Left lung (tissue), 10 donors: ENCODE measurements around the gene ERP29. TPM values are rescaled to one million over a fixed set of nuclear protein-coding genes. Genes with fewer than 3 reads are reported as not detected.

Experiments
- ATAC-seq: fragments of 200-7000 bp; cut with Tn5 transposase; one replicate; pipeline ENCODE4 v1.9.1; 2020; ENCODE audit warnings: moderate library complexity
- DNase-seq, 4 donors: peaks; one replicate each; pipeline ENCODE4 v3.0.0-alpha.2; 2013 to 2020
- H3K27ac ChIP-seq, 2 donors: fragments of 200-600 bp; sonication (generic) in 1 of 2; one replicate each; pipeline versions ENCODE4 v1.5.0 to v1.8.0; 2020 to 2021
- H3K27me3 ChIP-seq, 2 donors: fragments of 200-600 bp; sonication (generic) in 1 of 2; one replicate each; pipeline versions ENCODE4 v1.5.0 to v1.8.0; 2020 to 2021
- H3K36me3 ChIP-seq, 2 donors: fragments of 200-600 bp; sonication (generic) in 1 of 2; one replicate each; pipeline versions ENCODE4 v1.5.0 to v1.8.0; 2020 to 2021
- H3K4me1 ChIP-seq, 2 donors: fragments of 200-600 bp; one replicate each; pipeline ENCODE4 v1.8.0; 2021
- H3K4me3 ChIP-seq, 2 donors: fragments of 200-600 bp; sonication (generic) in 1 of 2; one replicate each; pipeline versions ENCODE4 v1.5.0 to v1.8.0; 2020 to 2021; ENCODE audit warnings: mild to moderate bottlenecking in 1 of 2
- H3K9me3 ChIP-seq, 2 donors: fragments of 200-600 bp; sonication (generic) in 1 of 2; one replicate each; pipeline versions ENCODE4 v1.5.0 to v1.8.0; 2020 to 2021
- intact Hi-C, 2 donors: fragments of 100-400 bp; cut with DNase I; formaldehyde crosslinking; loops; one replicate each; pipeline versions ENCODE4 v1.11.2 to v1.14.2; 2022
- polyA plus RNA-seq, 6 donors: library from polyadenylated mRNA; unstranded; fragments of 120-200 nt; gene quantifications; one replicate each; pipeline ENCODE4 v1.2.1, GENCODE V29; 2013; ENCODE audit not compliant: insufficient read length in 6 of 6
- total RNA-seq, 2 donors: library from RNA; stranded (reverse); fragmentation: NEBNext Ultra II Directional; extraction: Animal tissue kit (Norgen Biotek cat#: 25700); gene quantifications; one replicate each; pipeline ENCODE4 v1.2.1, GENCODE V29; 2021
- TF ChIP-seq, protein P1 (sequence below), 2 donors: fragments of 200-600 bp; sonication (generic) in 1 of 2; IDR thresholded peaks; one replicate each; pipeline versions ENCODE4 v1.5.0 to v1.8.0; 2021; ENCODE audit warnings: antibody characterized with exemption in 2 of 2
- donor health status: DM: no; HTN: yes; CAD: no.
- donor health status: DM: no; HTN: no; CAD: no.

ERP29 gene
- total and polyA plus RNA-seq, 8 donors, result 134 to 163 (median 150) TPM

DNA sequence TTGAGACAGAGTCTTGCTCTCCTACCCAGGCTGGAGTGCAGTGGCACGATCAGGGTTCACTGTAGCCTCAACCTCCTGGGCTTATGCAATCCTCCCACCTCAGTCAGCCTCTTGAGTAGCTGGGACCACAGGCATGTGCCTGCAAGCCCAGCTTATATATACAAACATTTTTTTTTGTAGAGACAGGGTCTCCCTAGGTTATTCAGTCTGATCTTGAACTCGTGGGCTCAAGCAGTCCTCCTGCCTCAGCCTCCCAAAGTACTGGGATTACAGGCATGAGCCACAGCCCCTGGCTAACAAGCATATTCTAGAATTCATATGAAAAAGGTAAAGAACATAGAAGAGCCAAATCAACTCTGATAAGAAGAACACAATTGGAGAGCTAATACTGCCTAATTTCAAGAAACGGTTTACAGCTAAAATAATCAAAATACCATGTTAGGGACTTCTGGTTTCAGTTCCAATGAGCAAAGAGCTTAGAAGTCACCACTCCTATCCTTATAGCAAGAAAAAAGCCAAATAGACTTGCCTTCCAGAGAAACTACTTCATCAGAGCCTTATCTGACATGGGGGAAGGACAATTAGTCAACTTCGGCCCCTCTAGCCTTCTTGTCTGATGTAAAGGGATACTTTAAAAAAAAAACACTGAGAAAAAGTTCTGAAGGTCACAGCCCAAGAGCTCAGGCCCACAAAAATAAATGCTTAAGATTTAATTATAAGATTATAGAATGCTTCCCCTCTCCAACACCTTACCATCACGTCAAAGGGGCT is 37.9 kb upstream of the ERP29 start:
- ATAC-seq (peak; percentile 87), DNase-seq (no peak)
- TF ChIP-seq, protein P1, sequence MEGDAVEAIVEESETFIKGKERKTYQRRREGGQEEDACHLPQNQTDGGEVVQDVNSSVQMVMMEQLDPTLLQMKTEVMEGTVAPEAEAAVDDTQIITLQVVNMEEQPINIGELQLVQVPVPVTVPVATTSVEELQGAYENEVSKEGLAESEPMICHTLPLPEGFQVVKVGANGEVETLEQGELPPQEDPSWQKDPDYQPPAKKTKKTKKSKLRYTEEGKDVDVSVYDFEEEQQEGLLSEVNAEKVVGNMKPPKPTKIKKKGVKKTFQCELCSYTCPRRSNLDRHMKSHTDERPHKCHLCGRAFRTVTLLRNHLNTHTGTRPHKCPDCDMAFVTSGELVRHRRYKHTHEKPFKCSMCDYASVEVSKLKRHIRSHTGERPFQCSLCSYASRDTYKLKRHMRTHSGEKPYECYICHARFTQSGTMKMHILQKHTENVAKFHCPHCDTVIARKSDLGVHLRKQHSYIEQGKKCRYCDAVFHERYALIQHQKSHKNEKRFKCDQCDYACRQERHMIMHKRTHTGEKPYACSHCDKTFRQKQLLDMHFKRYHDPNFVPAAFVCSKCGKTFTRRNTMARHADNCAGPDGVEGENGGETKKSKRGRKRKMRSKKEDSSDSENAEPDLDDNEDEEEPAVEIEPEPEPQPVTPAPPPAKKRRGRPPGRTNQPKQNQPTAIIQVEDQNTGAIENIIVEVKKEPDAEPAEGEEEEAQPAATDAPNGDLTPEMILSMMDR (IDR thresholded peaks at IDR 0.05), result no peak
- intact Hi-C loops, result no loop called here
- Histone ChIP-seq H3K36me3 (peaks cover 0 to 3% of the 10 kb centered on the region in 2 donors), H3K4me1 (no peaks in the 10 kb centered on the region), H3K4me3 (no peak overlapping the region), H3K27me3 (no peaks in the 10 kb centered on the region), H3K9me3 (peaks cover 9 to 14% of the 10 kb centered on the region in 2 donors), H3K27ac (no peak overlapping the region)

DNA sequence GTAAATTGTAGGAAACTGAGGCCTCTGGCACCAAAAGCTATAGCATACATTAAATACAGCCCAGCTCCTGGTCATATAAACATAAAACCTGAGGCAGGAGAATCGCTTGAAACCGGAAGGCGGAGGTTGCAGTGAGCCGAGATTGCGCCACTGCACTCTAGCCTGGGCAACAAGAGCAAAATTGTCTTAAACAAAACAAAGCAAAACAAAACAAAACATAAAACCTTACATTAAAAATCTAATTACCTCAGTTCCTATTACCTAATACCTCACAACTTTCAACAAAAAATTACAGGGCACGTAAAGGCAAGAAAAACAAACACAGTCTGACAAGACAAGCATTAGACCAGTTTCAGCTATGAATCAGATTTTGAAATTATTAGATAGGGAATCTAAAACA is 36.9 kb upstream of the ERP29 start:
- TF ChIP-seq, protein P1 (IDR thresholded peaks at IDR 0.05), result no peak
- H3K27me3 ChIP-seq, result no peaks in the 10 kb centered on the region
- DNase-seq (no peak), ATAC-seq (no peak)
- peaks cover under 1 to 5% of the 10 kb centered on the region in 2 donors for H3K9me3 ChIP-seq
- intact Hi-C loops, result no loop called here
- H3K4me1 ChIP-seq, result no peaks in the 10 kb centered on the region
- H3K4me3 ChIP-seq, result no peak overlapping the region
- H3K27ac ChIP-seq, result no peak overlapping the region
- H3K36me3 ChIP-seq, result peaks cover 0 to 3% of the 10 kb centered on the region in 2 donors

DNA sequence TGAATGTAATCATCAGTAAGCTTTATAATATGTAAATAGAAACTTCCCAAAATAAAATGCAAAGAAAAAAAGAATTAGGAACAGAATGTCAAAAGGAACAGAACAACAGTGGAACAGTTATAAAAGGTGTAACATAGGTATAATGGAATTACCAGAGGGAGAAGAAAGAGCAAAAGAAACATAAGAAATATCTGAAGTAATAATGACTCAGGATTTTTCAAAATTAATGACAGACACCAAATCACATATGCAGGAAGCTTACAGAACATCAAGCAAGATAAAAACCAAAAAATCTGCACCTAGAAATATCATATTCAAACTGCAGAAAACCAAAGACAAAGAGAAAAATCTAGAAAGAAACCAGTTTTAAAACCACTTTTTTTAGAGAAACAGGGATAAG is 36.4 kb upstream of the ERP29 start:
- H3K4me1 ChIP-seq, result no peaks in the 10 kb centered on the region
- TF ChIP-seq, protein P1 (IDR thresholded peaks at IDR 0.05), result no peak
- intact Hi-C loops, result no loop called here
- ATAC-seq (no peak), DNase-seq (no peak)
- H3K27me3 ChIP-seq, result no peaks in the 10 kb centered on the region
- peaks cover 0 to 3% of the 10 kb centered on the region in 2 donors for H3K36me3 ChIP-seq
- H3K27ac ChIP-seq, result no peak overlapping the region
- no peak overlapping the region for H3K4me3 ChIP-seq
- no peaks in the 10 kb centered on the region for H3K9me3 ChIP-seq

DNA sequence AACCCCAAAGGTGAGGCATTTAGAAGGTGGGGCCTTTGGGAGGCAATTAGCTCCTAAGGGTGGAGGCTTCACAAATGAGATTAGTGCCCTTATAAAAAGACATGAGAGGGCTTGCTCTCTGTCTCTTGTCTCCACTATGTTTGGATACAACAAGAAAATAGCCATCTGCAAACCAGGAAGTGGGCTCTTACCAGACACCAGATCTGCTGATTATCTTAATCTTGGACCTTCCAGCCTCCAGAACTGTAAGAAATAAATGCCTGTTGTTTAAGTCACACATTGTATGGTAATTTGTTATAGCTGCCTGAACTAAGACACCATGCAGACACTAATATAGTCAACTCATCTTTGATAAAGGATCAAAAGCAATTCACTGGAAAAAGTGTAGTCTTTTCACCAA is 34.7 kb upstream of the ERP29 start:
- Histone ChIP-seq H3K4me1 (no peaks in the 10 kb centered on the region), H3K36me3 (no peaks in the 10 kb centered on the region), H3K27me3 (no peaks in the 10 kb centered on the region), H3K27ac (no peak overlapping the region), H3K4me3 (no peak overlapping the region), H3K9me3 (no peaks in the 10 kb centered on the region)
- ATAC-seq, result no peak
- TF ChIP-seq, protein P1 (IDR thresholded peaks at IDR 0.05), result no peak
- intact Hi-C loops, result no loop called here
- DNase-seq, result no peak

DNA sequence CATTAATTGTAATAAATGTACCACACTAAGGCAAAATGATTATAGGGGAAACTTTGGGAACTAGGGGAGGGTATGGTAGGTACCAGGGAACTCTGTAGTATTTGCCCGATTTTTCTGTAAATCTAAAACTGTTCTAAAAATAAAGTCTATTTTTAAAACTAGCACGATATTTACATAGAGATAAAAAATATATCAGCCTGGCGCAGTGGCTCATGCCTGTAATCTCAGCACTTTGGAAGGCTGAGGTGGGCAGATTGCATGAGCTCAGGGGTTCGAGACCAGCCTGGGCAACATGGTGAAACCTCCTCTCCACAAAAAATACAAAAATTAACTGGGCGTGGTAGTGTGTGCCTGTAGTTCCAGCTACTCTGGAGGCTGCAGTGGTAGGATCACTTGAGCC is 32.6 kb upstream of the ERP29 start:
- Histone ChIP-seq H3K4me3 (no peak overlapping the region), H3K27me3 (no peaks in the 10 kb centered on the region), H3K9me3 (no peaks in the 10 kb centered on the region), H3K36me3 (no peaks in the 10 kb centered on the region), H3K27ac (no peak overlapping the region), H3K4me1 (no peaks in the 10 kb centered on the region)
- DNase-seq (no peak), ATAC-seq (no peak)
- TF ChIP-seq, protein P1 (IDR thresholded peaks at IDR 0.05), result no peak
- intact Hi-C loops, result no loop called here
